Muscle of arm (tissue), 14 donors: Measurements from ENCODE around the gene CFAP157. TPM values are rescaled to one million over a fixed set of nuclear protein-coding genes. Genes with fewer than 3 reads are reported as not detected.

Source experiments
- DNase-seq: peaks from one replicate; pipeline ENCODE4 v3.0.0-alpha.2; 2013
- long read RNA-seq, 11 donors: transcript quantifications; one replicate each; lab custom pipeline, GENCODE V29; 2026
- polyA plus RNA-seq, 12 donors: library from polyadenylated mRNA; unstranded; fragments of 120-200 nt; gene quantifications; one replicate each; pipeline ENCODE4 v1.2.1, GENCODE V29; 2013; ENCODE audit not compliant: insufficient read length in 12 of 12

Gene CFAP157
- polyA plus RNA-seq, result 1 to 10 TPM in 7 of 12 donors, under 1 TPM in 3, not detected in 2; 0.84 to 1.7 (median 1.0) TPM
- long read RNA-seq, donor 1, result 0 reads
- long read RNA-seq, donor 2, partial matches to known transcripts, result 0 of 9 reads
- long read RNA-seq, donor 2, other reads (novel, unspliced or antisense), result 9 of 9 reads
- long read RNA-seq, donor 3, result 0 reads
- long read RNA-seq, donor 4, result 0 reads
- long read RNA-seq, donor 5, result 0 reads
- long read RNA-seq, donor 6, partial matches to known transcripts, result 6 of 6 reads
- long read RNA-seq, donor 6, other reads (novel, unspliced or antisense), result 0 of 6 reads
- long read RNA-seq, donor 7, result 0 reads
- long read RNA-seq, donor 8, partial matches to known transcripts, result 0 of 12 reads
- long read RNA-seq, donor 8, other reads (novel, unspliced or antisense), result 12 of 12 reads
- long read RNA-seq, donor 9, partial matches to known transcripts, result 5 of 5 reads
- long read RNA-seq, donor 9, other reads (novel, unspliced or antisense), result 0 of 5 reads
- long read RNA-seq, donor 10, partial matches to known transcripts, result 0 of 9 reads
- long read RNA-seq, donor 10, other reads (novel, unspliced or antisense), result 9 of 9 reads
- long read RNA-seq, donor 11, result 0 reads

GRCh38 chr9:127706836-127707241 lies at the start of gene CFAP157:
TSS of gene CFAP157 (plus strand) at chr9:127706988. CDS start at chr9:127707032, 44 bp downstream.
- no peak for DNase-seq

DNA sequence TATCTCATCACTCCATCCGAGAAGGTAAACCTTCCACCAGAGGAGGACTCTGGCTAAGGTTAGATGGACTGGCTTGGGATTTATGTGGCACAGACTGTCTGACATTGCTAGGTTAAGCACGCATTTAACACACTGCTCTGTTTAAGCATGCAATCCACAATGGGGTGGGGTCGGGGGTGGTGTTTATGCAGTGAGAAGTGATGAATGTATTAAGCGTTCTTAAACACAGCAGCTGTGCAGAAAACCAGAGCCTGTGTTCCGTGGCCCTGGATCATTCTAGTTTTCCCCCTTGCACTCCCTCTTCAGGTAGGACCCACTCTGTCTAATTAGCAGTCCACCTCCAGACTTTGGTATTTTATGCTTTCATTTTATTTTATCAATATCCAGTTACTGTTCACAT lies 48.4 kb upstream of the CFAP157 start:
- DNase-seq, result no peak

DNA sequence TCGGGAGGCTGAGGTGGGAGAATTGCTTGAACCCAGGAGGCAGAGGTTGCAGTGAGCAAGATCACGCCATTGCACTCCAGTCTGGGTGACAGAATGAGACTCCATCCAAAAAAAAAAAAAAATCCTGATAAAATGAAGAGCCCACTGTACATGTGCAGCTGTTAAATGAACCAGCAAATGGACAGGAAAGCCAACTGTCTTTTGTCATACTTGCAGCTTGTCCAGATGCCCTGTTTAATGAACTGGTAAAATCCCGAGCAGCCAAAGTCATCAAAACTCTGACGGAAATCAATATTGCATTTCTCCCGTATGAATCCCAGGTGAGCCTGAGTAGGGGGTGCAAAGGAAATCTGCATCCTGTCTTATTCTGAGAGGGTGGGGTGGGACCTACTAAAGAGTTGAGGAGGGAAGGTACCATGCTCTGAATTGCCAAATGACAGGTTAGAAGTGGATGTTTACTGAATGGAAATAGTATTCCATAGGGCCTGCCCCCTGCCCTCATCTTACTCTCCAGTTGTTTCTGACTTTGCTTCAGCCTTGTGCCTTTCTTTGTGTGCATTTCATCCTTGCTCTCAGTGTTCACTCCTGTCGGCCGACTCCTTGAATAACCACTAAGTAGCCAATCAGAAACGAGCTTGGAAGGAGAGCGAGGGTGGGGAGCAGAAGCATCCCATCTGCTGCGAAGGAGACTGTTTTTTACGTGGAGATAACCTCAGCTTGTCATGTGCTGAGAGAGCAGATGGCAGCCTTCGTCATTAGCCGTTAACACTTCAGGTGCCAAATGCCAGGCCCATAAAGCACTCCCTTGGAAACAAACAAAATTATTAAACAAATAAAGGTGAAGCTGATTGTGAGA lies 45.7 kb upstream of the CFAP157 start:
- DNase-seq, result no peak

GRCh38 chr9:127662617-127663016 lies 44.2 kb upstream of the CFAP157 start:
- DNase-seq, result no peak

- no peak for DNase-seq
These were observed 42.5 kb upstream of the CFAP157 start for GRCh38 chr9:127664324-127664677.

DNA sequence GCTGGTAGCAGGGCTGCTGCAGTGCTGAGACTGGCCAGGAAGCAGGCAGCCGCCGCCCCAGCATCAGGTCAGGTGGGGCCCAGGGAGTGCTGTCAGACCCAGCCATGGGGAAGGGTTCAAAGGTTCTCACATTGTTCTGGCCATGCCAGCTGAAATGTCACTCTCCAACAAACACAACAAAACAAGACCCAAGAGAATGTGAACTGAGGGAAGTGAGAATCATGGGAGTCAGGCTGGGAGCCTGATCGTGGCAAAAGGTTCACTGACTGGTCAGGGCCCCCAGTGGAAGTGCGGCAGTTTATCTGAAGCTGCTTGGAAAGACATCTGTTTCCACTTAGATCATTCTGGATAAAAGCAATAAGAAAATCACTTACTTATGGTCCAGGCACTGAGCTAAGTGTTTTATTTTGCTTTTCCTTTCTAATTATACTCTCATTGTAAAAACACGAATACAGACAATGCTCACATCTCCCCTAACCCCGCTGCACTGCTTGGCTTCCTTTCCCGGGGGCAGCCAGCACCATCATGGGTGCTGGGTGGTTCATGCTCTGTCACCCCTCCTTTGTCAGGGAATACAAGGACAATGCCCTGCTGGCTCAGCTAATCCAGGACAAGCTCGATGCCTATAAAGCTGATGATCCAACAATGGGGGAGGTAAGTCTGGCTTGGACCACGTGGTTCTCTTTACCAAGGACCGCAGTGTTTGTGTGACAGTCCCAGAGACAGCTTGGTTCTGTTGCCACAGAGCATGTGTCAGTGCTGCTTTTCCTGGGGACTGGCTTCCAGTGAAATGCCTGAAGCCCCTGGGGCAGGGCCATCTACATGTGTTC lies 41.9 kb upstream of the CFAP157 start:
- DNase-seq, result no peak

- DNase-seq, result no peak
These were observed 39.5 kb upstream of the CFAP157 start for GRCh38 chr9:127667127-127667844.

- DNase-seq, result no peak
These were observed 38.9 kb upstream of the CFAP157 start for GRCh38 chr9:127667906-127668305.

- DNase-seq, result no peak
These were observed 33.6 kb upstream of the CFAP157 start for GRCh38 chr9:127673234-127673633.

GRCh38 chr9:127676638-127677037 lies 30.1 kb upstream of the CFAP157 start:
- DNase-seq, result no peak

GRCh38 chr9:127679506-127679905 lies 27.3 kb upstream of the CFAP157 start:
- no peak for DNase-seq

DNA sequence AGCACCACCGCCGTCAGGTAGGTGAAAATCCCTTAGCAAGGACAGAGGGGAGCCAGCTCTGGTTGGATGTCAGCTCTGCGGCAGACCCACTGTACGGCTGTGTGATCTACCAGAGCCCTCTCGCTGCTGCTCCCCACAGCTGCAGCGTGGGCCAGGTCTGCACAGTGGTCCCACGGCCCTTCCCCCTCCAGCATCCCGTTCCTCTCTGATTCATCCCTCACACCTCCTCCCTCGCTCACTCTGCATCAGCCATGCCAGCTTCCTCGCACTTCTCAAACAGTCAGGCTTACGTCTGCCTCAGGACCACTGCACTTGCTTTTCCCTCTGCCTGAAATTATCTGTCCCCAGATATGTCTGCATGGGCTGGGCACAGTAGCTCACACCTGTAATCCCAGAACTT lies 26.6 kb upstream of the CFAP157 start:
- DNase-seq, result no peak

DNA sequence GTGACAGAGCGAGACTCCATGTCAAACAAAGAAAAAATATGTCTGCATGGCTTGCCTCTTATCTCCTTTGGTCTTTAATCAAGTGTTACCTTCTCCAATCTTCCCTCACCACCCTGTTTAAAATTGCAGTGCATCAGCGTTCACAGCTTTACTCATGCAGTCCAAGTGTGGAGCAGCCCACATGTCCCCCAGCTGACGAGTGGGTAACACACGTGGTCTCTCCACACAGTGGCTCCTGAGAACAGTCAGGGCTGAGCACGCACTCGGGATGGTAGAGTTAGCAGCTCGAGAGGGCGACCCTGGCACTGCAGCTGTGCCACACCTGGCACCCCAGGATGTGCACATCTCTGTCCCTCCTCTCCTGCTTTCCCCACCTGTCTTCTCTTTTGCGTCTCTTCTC lies 25.9 kb upstream of the CFAP157 start:
- DNase-seq, result no peak

GRCh38 chr9:127682351-127683136 lies 24.2 kb upstream of the CFAP157 start:
- no peak for DNase-seq

DNA sequence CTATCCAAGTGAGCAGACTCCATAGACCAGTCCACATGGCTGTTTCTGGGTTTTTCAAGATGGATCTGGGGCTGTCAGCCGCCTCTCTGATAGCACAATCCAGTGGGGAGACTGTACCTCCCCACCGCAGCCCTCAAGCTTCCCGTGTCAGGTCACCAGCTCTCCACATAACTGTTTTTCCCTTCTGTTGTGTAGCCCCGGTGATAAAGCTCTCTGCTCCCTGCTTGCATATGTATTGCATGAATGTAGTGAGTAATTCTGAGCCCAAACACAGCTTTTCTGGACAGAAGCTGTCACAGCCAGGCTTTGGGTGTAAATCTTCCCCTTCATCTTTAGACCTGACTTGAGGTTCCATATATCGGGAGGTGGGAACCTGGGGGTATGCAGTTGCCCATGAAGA lies 23.1 kb upstream of the CFAP157 start:
- DNase-seq, result no peak

DNA sequence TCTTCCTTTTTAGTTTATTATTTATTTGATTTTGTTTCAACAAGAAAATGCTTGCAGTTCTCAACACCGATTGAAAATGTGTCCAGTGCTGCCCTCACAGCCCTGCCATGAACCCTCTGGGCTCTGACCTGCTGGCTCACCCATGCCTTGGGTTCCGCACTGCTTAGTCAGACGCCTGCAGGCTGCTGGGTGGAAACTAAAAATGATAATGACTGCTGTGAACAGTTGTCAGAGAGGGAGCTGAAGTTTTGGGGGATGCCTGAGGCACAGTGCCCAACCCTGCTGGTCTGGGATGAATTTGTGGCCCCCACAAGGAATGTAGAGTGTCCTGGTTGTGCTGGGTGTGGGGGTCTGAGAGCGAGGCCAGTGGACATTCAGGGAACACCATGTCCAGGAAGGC lies 22.2 kb upstream of the CFAP157 start:
- DNase-seq, result no peak

DNA sequence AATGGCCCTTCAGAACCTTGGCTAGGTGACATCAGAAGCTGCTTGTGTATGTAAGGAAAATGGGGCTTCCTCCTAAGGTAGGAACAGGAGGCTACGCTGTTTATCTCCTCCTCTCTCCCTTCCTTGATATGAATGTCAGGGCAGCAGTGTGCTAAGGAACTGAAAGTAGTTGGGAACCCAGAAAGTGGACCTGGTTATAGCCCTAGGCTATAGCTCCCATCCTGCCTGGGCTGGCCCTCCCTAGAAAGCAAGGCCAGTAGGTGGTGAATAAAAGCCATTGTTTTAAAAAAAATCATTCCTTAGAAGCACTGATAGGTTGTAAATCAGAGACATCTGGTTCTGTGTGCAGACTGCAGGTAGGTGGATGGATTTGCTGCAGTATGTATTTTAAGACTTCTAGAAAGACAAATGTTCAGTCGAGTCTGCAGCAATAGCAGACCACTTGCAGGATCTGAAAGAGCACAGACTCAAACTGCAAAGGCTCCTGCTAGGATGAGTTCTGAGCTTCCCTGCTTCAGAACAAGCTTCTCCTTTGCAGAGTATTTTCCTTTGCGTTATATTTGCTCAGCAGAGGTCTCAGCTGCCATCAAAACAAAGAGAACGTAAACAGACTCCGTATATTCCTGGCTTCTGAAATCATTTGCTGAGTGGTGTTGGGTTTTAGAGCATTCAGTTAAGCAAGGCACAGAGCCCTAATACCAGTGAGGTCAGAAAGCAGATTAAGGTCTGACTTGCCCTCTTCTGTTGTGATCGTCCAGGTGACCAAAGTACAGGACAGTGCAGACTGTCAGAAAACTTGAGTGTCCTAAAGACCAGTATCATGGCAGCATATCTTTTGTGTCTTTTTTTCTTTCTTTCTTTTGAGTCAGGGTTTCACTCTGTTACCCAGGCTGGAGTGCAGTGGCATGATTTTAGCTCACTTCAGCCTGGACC lies 20.1 kb upstream of the CFAP157 start:
- DNase-seq, result no peak

DNA sequence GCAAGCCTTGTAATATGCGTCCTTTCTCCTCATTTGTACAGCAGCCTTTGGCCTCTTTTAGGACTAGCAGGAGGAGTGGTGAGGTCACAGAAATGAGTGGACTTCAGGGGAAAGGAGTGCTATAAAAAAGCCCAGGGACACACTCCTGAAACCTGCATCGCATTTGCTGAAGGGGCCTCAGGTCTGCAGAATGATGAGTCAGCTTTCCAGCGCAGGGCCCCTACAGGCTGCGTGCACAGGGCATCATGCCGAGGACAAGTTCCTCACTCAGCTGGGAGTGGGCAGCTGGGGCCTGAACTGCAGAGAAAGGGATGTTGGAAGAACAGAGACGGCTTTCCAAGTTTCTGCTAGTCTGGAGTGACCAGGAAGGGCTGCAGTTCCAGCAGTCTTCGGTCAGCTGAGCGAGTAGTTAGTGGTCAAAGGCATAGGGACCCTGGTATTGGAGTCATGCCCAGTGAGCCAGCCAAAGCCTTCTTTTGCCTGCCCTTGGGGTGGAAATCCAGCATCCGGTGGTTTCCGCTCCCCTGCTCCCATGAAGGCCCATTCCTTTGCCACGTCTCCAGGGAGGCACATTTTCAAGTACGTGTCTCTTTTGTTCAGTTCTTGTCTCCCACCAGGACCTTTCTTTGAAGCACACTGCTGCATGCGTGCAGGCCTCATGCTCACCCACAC lies 17.3 kb upstream of the CFAP157 start:
- no peak for DNase-seq
